Cardiac septum (tissue), 1 donor: ENCODE data around the gene LGR6. TPM values are rescaled to one million over a fixed set of nuclear protein-coding genes. Genes with fewer than 3 reads are reported as not detected.

Experiments
- DNase-seq: peaks from one replicate; pipeline ENCODE4 v3.0.0-alpha.2; 2020; ENCODE audit warnings: low spot score
- intact Hi-C: fragments of 100-400 bp; cut with DNase I; formaldehyde crosslinking; loops from one replicate; pipeline ENCODE4 v1.14.0; 2022
- total RNA-seq: library from RNA; stranded (reverse); fragmentation: NEBNext Ultra II Directional; extraction: Animal tissue kit (Norgen Biotek cat#: 25700); gene quantifications from one replicate; pipeline ENCODE4 v1.2.1, GENCODE V29; 2021
- donor health status: DM: no; HTN: no; CAD: no.

LGR6 gene
- total RNA-seq, 1 donor from 2014 or later, result 0.86 TPM

GRCh38 chr1:202293569-202293968 lies 100.0 kb downstream of the LGR6 start:
- intact Hi-C loops, result no loop called here
- no peak for DNase-seq

DNA sequence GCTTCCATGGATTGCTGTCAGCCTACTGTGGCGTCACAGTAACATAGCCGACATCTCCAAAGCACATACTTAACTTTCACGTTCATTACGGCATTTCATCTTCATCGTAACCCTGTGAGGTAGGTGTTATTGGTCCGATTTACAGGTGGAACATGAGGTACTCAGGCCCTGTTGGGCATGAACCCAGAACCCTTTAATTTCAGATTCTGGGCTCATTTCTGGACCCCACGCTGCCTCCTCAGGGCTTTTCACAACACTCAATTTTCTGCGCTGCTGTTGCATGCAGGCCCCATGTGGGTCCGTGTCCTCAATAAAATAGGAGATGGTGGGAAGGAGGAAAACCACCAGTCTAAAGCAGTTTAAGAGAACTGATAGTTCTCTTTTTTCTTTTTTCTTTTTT lies 108.6 kb downstream of the LGR6 start:
- intact Hi-C loops, result no loop called here
- no peak for DNase-seq

- intact Hi-C loops, result no loop called here
- DNase-seq, result peak; percentile 82
Observed at GRCh38 chr1:202304375-202304774, 110.8 kb downstream of the LGR6 start.

- intact Hi-C loops, result no loop called here
- DNase-seq, result no peak
Observed at GRCh38 chr1:202305168-202305567, 111.6 kb downstream of the LGR6 start.

GRCh38 chr1:202306535-202307345 lies 113.1 kb downstream of the LGR6 start:
- DNase-seq, result no peak
- intact Hi-C loops, result no loop called here

DNA sequence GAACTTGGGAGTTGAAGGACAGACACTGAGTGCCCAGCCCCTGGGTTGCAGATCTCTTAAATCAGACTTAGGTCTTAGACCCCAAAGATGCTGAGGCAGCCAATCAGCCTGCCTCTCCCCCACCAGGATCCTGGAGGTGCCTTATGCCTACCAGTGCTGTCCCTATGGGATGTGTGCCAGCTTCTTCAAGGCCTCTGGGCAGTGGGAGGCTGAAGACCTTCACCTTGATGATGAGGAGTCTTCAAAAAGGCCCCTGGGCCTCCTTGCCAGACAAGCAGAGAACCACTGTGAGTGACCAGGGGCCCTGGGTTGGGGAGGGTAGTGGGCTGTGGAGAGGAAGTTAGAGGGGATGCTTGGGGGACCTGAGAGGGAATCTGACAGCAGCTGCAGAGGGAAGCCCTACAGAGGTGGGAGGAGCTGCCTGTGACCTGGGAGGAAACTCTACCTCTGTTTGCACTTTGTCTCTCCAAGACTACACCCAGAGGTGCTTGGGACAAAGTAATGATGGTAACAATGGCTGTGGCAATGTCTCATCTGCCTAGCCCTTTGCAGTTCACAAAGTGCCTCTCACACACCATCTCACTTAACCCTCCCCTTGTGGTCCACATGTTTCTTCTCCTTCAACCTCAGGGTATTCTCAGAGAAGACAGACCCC lies 116.6 kb downstream of the LGR6 start:
- intact Hi-C loops, result no loop called here
- DNase-seq, result no peak

DNA sequence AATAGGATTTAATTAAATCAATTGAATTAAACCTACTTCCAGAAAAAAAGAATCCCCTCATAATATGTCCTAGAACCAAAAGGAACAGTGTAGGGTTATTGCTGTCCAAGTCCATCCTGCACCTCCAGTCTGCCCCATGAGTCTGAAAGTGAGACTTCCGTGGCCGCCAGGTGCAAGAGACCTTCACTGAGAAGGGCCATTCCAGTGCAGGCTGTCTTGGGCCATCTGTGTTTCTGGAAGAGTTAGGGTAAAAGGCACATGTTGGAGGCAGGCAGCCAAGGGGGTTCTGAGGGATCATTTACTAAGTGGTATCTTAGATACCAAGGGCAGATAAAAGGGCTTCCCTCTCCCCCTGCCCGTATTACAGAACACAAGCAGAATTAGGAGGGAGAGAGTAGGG lies 117.1 kb downstream of the LGR6 start:
- intact Hi-C loops, result no loop called here
- no peak for DNase-seq

DNA sequence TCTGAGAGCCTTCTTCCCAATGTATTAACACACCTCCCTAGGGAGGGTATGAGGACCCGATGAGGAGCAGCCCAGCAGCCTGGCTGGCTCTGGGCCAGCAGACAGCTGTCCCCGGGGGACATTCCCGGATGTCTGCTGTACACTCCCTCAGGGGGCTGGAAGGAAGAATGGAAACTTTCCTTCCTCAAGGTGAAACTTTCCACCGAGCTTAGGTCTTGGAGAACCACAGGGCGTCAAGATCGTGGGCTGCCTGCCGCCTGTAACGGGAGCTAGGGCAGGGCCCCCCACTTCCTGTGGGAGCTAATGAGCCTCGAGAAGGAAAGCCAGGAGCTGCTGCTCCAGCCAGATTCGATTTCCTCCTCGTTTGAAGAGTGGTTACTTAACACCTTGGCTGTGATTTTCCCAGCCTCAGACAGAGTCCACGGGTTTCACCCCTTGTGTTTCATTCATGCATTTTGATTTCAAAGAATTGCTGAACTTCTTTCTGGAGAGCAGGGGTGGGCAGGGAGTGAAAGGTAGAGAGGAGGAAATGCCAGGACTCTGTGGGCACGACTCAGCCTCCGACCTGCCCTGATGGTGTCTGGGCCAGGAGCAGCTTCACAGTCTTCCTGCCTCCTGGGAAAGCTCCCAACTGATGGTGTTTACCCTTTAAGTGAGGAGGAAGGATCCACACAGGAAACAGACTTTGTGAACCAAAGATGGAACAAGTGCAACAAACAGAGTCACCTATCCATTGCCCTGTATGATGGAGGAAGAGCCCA lies 118.5 kb downstream of the LGR6 start:
- intact Hi-C loops, result no loop called here
- DNase-seq, result no peak

DNA sequence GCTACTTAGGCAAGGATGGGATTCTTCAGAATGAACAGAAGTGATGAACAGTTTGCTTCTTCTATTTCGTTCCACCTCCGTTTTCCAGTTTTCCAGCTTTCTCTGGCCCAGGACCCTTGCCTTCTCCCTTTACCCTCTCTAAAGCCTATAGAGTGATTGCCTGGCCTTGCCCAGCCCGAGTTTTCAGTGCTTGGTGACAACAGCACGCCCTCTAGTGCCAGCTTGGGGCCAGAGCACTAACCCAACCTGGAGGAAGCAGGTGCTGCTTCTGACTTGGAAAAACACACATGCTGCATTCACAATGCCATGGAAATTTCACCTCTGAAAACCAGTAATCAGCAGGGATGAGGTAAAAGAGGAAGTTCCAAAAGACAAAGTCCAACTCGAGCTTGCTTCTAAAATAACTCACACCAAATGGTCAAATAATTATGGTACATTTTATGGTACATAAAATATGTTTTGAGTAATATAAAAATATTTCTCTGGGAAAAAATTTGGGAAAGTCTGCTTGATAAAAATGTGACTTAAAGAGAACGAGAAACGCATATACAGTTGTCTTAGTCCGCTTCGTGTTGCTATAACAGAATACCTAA lies 122.1 kb downstream of the LGR6 start:
- no peak for DNase-seq

GRCh38 chr1:202316186-202316585 lies 122.6 kb downstream of the LGR6 start:
- intact Hi-C loops, result no loop called here

More for the DNA sequence above, 122.1 kb downstream of the LGR6 start:
- intact Hi-C loops, result loop anchor here (1.0 to 2.0 kb wide), 2 partner anchors 41 to 122 kb away; partner anchors contain the start of gene LGR6

DNA sequence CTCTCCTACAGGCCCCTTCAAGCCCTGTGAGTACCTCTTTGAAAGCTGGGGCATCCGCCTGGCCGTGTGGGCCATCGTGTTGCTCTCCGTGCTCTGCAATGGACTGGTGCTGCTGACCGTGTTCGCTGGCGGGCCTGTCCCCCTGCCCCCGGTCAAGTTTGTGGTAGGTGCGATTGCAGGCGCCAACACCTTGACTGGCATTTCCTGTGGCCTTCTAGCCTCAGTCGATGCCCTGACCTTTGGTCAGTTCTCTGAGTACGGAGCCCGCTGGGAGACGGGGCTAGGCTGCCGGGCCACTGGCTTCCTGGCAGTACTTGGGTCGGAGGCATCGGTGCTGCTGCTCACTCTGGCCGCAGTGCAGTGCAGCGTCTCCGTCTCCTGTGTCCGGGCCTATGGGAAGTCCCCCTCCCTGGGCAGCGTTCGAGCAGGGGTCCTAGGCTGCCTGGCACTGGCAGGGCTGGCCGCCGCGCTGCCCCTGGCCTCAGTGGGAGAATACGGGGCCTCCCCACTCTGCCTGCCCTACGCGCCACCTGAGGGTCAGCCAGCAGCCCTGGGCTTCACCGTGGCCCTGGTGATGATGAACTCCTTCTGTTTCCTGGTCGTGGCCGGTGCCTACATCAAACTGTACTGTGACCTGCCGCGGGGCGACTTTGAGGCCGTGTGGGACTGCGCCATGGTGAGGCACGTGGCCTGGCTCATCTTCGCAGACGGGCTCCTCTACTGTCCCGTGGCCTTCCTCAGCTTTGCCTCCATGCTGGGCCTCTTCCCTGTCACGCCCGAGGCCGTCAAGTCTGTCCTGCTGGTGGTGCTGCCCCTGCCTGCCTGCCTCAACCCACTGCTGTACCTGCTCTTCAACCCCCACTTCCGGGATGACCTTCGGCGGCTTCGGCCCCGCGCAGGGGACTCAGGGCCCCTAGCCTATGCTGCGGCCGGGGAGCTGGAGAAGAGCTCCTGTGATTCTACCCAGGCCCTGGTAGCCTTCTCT lies 124.6 kb downstream of the LGR6 start:
- no peak for DNase-seq
- intact Hi-C loops, result no loop called here

More at GRCh38 chr1:202316186-202316585, 122.6 kb downstream of the LGR6 start:
- DNase-seq, result no peak

- intact Hi-C loops, result no loop called here
- DNase-seq, result no peak
Observed at GRCh38 chr1:202319381-202320080, 125.9 kb downstream of the LGR6 start.

DNA sequence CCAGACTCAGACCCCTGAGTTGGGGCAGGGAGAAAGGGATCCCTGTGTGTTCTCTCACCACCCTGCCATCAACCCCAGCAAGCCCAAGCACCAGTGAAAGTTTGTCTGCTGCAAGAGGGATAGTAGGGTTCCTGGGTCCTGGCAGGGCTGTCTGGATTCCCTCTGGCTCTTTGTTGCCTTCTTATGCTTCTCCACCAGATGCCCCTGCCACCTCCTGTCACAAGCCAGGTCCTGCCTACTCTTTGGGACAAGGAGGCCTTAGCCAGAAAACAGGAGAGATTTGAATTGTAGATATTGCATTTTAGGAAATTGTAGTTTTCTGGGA lies 126.4 kb downstream of the LGR6 start:
- no peak for DNase-seq
- intact Hi-C loops, result no loop called here

DNA sequence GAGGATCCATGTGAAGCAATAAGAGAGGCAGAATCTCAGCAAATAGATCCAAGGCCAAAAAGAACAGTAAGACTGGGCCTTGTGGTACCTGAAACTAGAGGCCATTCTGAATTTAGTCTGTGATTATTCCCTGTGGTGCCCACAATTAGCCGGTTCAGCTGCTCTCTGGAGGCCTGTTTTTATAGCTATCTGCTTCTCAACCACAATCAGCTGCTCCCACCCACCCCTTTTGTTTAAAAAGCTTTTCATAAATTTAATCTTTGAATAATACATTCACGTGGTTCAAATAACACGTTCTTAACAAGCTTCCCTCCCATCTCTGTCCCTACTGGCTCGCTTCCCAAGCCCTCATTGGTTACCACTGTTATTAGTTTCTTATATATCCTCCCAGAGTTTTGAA lies 130.1 kb downstream of the LGR6 start:
- DNase-seq, result no peak
- intact Hi-C loops, result no loop called here

DNA sequence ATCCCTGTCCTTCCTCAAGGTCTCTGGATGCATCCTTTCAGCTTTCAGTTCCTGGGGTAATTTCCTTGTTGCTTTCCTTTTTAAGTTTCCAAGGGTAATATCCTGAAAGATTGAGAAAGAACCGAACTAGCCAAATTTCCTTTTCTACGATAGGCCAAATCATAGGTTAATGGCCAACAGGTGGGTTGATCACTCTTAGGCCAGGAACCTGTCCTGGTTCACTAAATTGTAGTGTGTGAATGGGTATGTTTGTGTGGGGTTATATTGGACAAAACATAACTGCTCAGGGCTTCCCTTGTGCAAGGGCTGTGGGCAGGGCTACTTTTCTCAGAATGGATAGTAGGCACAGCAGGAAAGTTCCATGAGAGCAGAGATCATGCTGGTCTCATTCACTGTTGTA lies 131.0 kb downstream of the LGR6 start:
- intact Hi-C loops, result no loop called here
- no peak for DNase-seq

GRCh38 chr1:202329891-202330290 lies 136.3 kb downstream of the LGR6 start:
- intact Hi-C loops, result no loop called here
- no peak for DNase-seq

- intact Hi-C loops, result no loop called here
Observed at GRCh38 chr1:202333861-202334260, 140.3 kb downstream of the LGR6 start.

GRCh38 chr1:202343652-202344349 lies 150.2 kb downstream of the LGR6 start:
- intact Hi-C loops, result loop anchor here (5.0 to 10.0 kb wide), 2 partner anchors 251 to 374 kb away; no protein-coding TSS in a partner anchor
- DNase-seq, result no peak

More at GRCh38 chr1:202333861-202334260, 140.3 kb downstream of the LGR6 start:
- no peak for DNase-seq
